Fibroblast of lung (primary cell): ENCODE data around the gene PRRT1. TPM values are rescaled to one million over a fixed set of nuclear protein-coding genes. Genes with fewer than 3 reads are reported as not detected.

ENCODE experiments used
- DNase-seq, 2 donors: peaks; one replicate each; pipeline versions ENCODE4 v3.0.0 to v3.0.0-alpha.2; 2010; ENCODE audit warnings: low read depth in 2 of 2
- H2AFZ ChIP-seq: 2 replicates; pipeline ENCODE4 v1.5.1; 2012; ENCODE audit warnings: low read length, control low read depth, inconsistent platforms
- H3K27ac ChIP-seq: 2 replicates; pipeline ENCODE4 v1.5.1; 2011; ENCODE audit warnings: low read length, control low read depth; ENCODE audit not compliant: insufficient read depth
- H3K27me3 ChIP-seq: 2 replicates; pipeline ENCODE4 v1.5.1; 2011; ENCODE audit warnings: mild to moderate bottlenecking, low read length; ENCODE audit not compliant: control insufficient read depth, insufficient read depth
- H3K36me3 ChIP-seq: 2 replicates; pipeline ENCODE4 v1.5.1; 2011; ENCODE audit warnings: low read length; ENCODE audit not compliant: control insufficient read depth, insufficient read depth
- H3K4me1 ChIP-seq: 2 replicates; pipeline ENCODE4 v1.5.1; 2011; ENCODE audit warnings: low read length; ENCODE audit not compliant: control insufficient read depth, insufficient read depth; ENCODE audit errors: extremely low read depth
- H3K4me2 ChIP-seq: 2 replicates; pipeline ENCODE4 v1.5.1; 2011; ENCODE audit warnings: low read length, control low read depth; ENCODE audit not compliant: insufficient read depth; ENCODE audit errors: extremely low read depth
- H3K4me3 ChIP-seq, 4 experiments: fragments of 200-600 bp in 1 of 4; sonication (generic) in 1 of 4; replicated peaks in 1 of 4; 2 replicates each; pipeline ENCODE4 v1.5.1; 2011 to 2016; ENCODE audit warnings: low read length in 4 of 4, low read depth in 3 of 4, mild to moderate bottlenecking in 3 of 4, control low read depth in 2 of 4, inconsistent platforms in 1 of 4, mixed read lengths in 1 of 4; ENCODE audit not compliant: insufficient read depth in 1 of 4; ENCODE audit errors: control extremely low read depth in 1 of 4
- H3K79me2 ChIP-seq: 2 replicates; pipeline ENCODE4 v1.5.1; 2012; ENCODE audit warnings: mild to moderate bottlenecking, low read length, inconsistent platforms; ENCODE audit not compliant: control insufficient read depth, insufficient read depth
- H3K9ac ChIP-seq: 2 replicates; pipeline ENCODE4 v1.5.1; 2011; ENCODE audit warnings: mild to moderate bottlenecking, low read length, control low read depth; ENCODE audit not compliant: insufficient read depth
- H3K9me3 ChIP-seq: 2 replicates; pipeline ENCODE4 v1.5.1; 2012; ENCODE audit warnings: low read depth, low read length; ENCODE audit not compliant: control insufficient read depth, insufficient read depth
- H4K20me1 ChIP-seq: 2 replicates; pipeline ENCODE4 v1.5.1; 2011; ENCODE audit warnings: low read length; ENCODE audit not compliant: control insufficient read depth, insufficient read depth; ENCODE audit errors: extremely low read depth
- CTCF ChIP-seq, 2 donors: IDR thresholded peaks in 1 of 2; conservative IDR thresholded peaks in 1 of 2; 1 replicate in 1 of 2; 2 replicates in 1 of 2; pipeline ENCODE4 v1.5.1; 2011 to 2012; ENCODE audit warnings: low read length in 2 of 2, control low read depth in 1 of 2, inconsistent platforms in 1 of 2, low read depth in 1 of 2, mild to moderate bottlenecking in 1 of 2
- EZH2 ChIP-seq: IDR thresholded peaks from 2 replicates; pipeline ENCODE4 v1.5.1; 2012; ENCODE audit warnings: low read length, control low read depth, mild to moderate bottlenecking; ENCODE audit errors: missing control alignments
- polyA plus RNA-seq, 2 donors: library from polyadenylated mRNA; depleted of rRNA in 1 of 2; stranded (reverse) in 1 of 2; unstranded in 1 of 2; fragments of >200 nt; gene quantifications; 2 replicates each; pipeline ENCODE4 v1.2.1, GENCODE V29; 2011 to 2012; ENCODE audit warnings: missing spikeins in 1 of 2
- total RNA-seq: library from RNA; depleted of rRNA; stranded (reverse); fragments of >200 nt; gene quantifications from 2 replicates; pipeline ENCODE4 v1.2.1, GENCODE V29; 2014

PRRT1 gene
- total and polyA plus RNA-seq, 2 donors (not counting 1 experiment from before 2014, with no cell fraction given) = 0.33 to 0.73 TPM

GRCh38 chr6:32168807-32169591 lies 17.3 kb upstream of the PRRT1 start:
- peaks cover 2% of the 10 kb centered on the region for H3K4me1 ChIP-seq
- no peak for TF ChIP-seq EZH2
- TF ChIP-seq CTCF (conservative IDR thresholded peaks at IDR 0.05 in 1 of 2, IDR thresholded peaks at IDR 0.05 in 1 of 2; ENCODE audit: low read depth in 1 of 2, low read length in 2 of 2) = no peak
- peaks cover 12% of the 10 kb centered on the region for H3K79me2 ChIP-seq
- no peak overlapping the region for H2AFZ ChIP-seq
- H3K27me3 ChIP-seq = no peaks in the 10 kb centered on the region
- no peak overlapping the region for H3K9ac ChIP-seq
- H3K36me3 ChIP-seq = peaks cover 33% of the 10 kb centered on the region
- H3K9me3 ChIP-seq = no peaks in the 10 kb centered on the region
- H4K20me1 ChIP-seq = no peaks in the 10 kb centered on the region
- H3K4me2 ChIP-seq = no peak overlapping the region
- no peak overlapping the region for H3K4me3 ChIP-seq
- no peak for DNase-seq
- no peak overlapping the region for H3K27ac ChIP-seq

- Histone ChIP-seq H3K27ac (no peak overlapping the region), H3K36me3 (peaks cover 31% of the 10 kb centered on the region), H3K4me3 (no peak overlapping the region), H3K79me2 (peaks cover 7% of the 10 kb centered on the region), H2AFZ (no peak overlapping the region), H3K4me2 (no peak overlapping the region), H4K20me1 (no peaks in the 10 kb centered on the region), H3K9me3 (no peaks in the 10 kb centered on the region), H3K4me1 (peaks cover 2% of the 10 kb centered on the region), H3K9ac (no peak overlapping the region), H3K27me3 (no peaks in the 10 kb centered on the region)
- DNase-seq = no peak
- TF ChIP-seq CTCF (conservative IDR thresholded peaks at IDR 0.05 in 1 of 2, IDR thresholded peaks at IDR 0.05 in 1 of 2; ENCODE audit: low read depth in 1 of 2, low read length in 2 of 2) (no peak), EZH2 (no peak)
These were observed 16.6 kb upstream of the PRRT1 start for GRCh38 chr6:32168350-32168749.

- TF ChIP-seq EZH2 (no peak), CTCF (conservative IDR thresholded peaks at IDR 0.05 in 1 of 2, IDR thresholded peaks at IDR 0.05 in 1 of 2; ENCODE audit: low read depth in 1 of 2, low read length in 2 of 2) (no peak)
- Histone ChIP-seq H3K9ac (no peak overlapping the region), H2AFZ (no peak overlapping the region), H3K4me2 (no peak overlapping the region), H3K36me3 (peaks cover 33% of the 10 kb centered on the region), H3K27me3 (no peaks in the 10 kb centered on the region), H3K9me3 (no peaks in the 10 kb centered on the region), H3K79me2 (peaks cover 1% of the 10 kb centered on the region), H4K20me1 (no peaks in the 10 kb centered on the region), H3K4me3 (no peak overlapping the region), H3K4me1 (peaks cover under 1% of the 10 kb centered on the region), H3K27ac (no peak overlapping the region)
- no peak for DNase-seq
These were observed 16.1 kb upstream of the PRRT1 start for GRCh38 chr6:32167761-32168262.
